ENCODE results near the gene CD2BP2. TPM values are rescaled to one million over a fixed set of nuclear protein-coding genes. Genes with fewer than 3 reads are reported as not detected.
A peak's percentile ranks its signal among the peaks of the same experiment; 100 is the strongest.
"Not testable (repeated sequence)": the region's sequence is repeated elsewhere in the genome, so short reads cannot be mapped to it uniquely, and the experiment has no call there.

CD2BP2 gene
- total RNA-seq, 1 experiment from 2014 or later = 72.5 TPM

- BruUV-seq (replicated peaks) = no TSS peak
- intact Hi-C loops (cut with micrococcal nuclease; ENCODE audit: unreplicated experiment) = no loop called here
- H3K27ac ChIP-seq (ENCODE audit: low read depth, low read length, poor library complexity, severe bottlenecking) = peak overlapping the region; percentile 91
- no peak for DNase-seq (ENCODE audit: low spot score)
- ChIA-PET CTCF (interaction anchor here (1.0 kb wide), 1 partner anchor 31 kb away, joined by 4 read pairs; the partner anchor contains the start of gene DCTPP1), POLR2A (ENCODE audit: low non-redundant PET) (interaction anchor here (0.6 kb wide), 1 partner anchor 220 kb away, joined by 3 read pairs; no protein-coding TSS in a partner anchor)
- H3K4me1 ChIP-seq (ENCODE audit: insufficient read depth, low read length, poor library complexity, severe bottlenecking) = peaks cover 29% of the 10 kb centered on the region
- H3K9me3 ChIP-seq (ENCODE audit: low read depth, low read length, poor library complexity, severe bottlenecking) = no peaks in the 10 kb centered on the region
- no peaks in the 10 kb centered on the region for H3K27me3 ChIP-seq (replicated peaks; ENCODE audit: insufficient read depth, low read depth, low read length, poor library complexity)
- no peak overlapping the region for H3K4me3 ChIP-seq (ENCODE audit: low read depth, low read length, poor library complexity, severe bottlenecking)
- peaks cover 10% of the 10 kb centered on the region for H3K36me3 ChIP-seq (ENCODE audit: insufficient read depth, low read length, poor library complexity, severe bottlenecking)
- TF ChIP-seq EZH2 (IDR thresholded peaks at IDR 0.05; ENCODE audit: borderline replicate concordance, low read depth, low read length, poor library complexity, severe bottlenecking) = no peak
Measured at GRCh38 chr16:30398661-30399434, 43.7 kb upstream of the CD2BP2 start.

- DNase-seq (ENCODE audit: low spot score) = no peak
- ChIA-PET CTCF (interaction anchor here (0.5 kb wide), 1 partner anchor 17 kb away, joined by 3 read pairs; no protein-coding TSS in a partner anchor), POLR2A (ENCODE audit: low non-redundant PET) (no interaction called here)
- no peaks in the 10 kb centered on the region for H3K9me3 ChIP-seq (ENCODE audit: low read depth, low read length, poor library complexity, severe bottlenecking)
- intact Hi-C loops (cut with micrococcal nuclease; ENCODE audit: unreplicated experiment) = no loop called here
- peaks cover 29% of the 10 kb centered on the region for H3K4me1 ChIP-seq (ENCODE audit: insufficient read depth, low read length, poor library complexity, severe bottlenecking)
- H3K27me3 ChIP-seq (replicated peaks; ENCODE audit: insufficient read depth, low read depth, low read length, poor library complexity) = no peaks in the 10 kb centered on the region
- TF ChIP-seq, protein P1, sequence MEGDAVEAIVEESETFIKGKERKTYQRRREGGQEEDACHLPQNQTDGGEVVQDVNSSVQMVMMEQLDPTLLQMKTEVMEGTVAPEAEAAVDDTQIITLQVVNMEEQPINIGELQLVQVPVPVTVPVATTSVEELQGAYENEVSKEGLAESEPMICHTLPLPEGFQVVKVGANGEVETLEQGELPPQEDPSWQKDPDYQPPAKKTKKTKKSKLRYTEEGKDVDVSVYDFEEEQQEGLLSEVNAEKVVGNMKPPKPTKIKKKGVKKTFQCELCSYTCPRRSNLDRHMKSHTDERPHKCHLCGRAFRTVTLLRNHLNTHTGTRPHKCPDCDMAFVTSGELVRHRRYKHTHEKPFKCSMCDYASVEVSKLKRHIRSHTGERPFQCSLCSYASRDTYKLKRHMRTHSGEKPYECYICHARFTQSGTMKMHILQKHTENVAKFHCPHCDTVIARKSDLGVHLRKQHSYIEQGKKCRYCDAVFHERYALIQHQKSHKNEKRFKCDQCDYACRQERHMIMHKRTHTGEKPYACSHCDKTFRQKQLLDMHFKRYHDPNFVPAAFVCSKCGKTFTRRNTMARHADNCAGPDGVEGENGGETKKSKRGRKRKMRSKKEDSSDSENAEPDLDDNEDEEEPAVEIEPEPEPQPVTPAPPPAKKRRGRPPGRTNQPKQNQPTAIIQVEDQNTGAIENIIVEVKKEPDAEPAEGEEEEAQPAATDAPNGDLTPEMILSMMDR (conservative IDR thresholded peaks at IDR 0.05; ENCODE audit: low read depth, low read length) = no peak
- TF ChIP-seq EZH2 (IDR thresholded peaks at IDR 0.05; ENCODE audit: borderline replicate concordance, low read depth, low read length, poor library complexity, severe bottlenecking) = no peak
- no TSS peak for BruUV-seq (replicated peaks)
- H3K4me3 ChIP-seq (ENCODE audit: low read depth, low read length, poor library complexity, severe bottlenecking) = no peak overlapping the region
- peaks cover 10% of the 10 kb centered on the region for H3K36me3 ChIP-seq (ENCODE audit: insufficient read depth, low read length, poor library complexity, severe bottlenecking)
- H3K27ac ChIP-seq (ENCODE audit: low read depth, low read length, poor library complexity, severe bottlenecking) = no peak overlapping the region
Measured at GRCh38 chr16:30397776-30398660, 42.9 kb upstream of the CD2BP2 start.

- ChIA-PET POLR2A (ENCODE audit: low non-redundant PET) (no interaction called here), CTCF (interaction anchor here (2.3 kb wide), 1 partner anchor 12 kb away, joined by 9 read pairs; no protein-coding TSS in a partner anchor)
- DNase-seq (ENCODE audit: low spot score) = no peak
- Histone ChIP-seq H3K36me3 (ENCODE audit: insufficient read depth, low read length, poor library complexity, severe bottlenecking) (peaks cover 10% of the 10 kb centered on the region), H3K4me3 (ENCODE audit: low read depth, low read length, poor library complexity, severe bottlenecking) (no peak overlapping the region), H3K27ac (ENCODE audit: low read depth, low read length, poor library complexity, severe bottlenecking) (no peak overlapping the region), H3K4me1 (ENCODE audit: insufficient read depth, low read length, poor library complexity, severe bottlenecking) (peaks cover 29% of the 10 kb centered on the region), H3K27me3 (replicated peaks; ENCODE audit: insufficient read depth, low read depth, low read length, poor library complexity) (no peaks in the 10 kb centered on the region), H3K9me3 (ENCODE audit: low read depth, low read length, poor library complexity, severe bottlenecking) (no peaks in the 10 kb centered on the region)
- TF ChIP-seq, protein P1 (conservative IDR thresholded peaks at IDR 0.05; ENCODE audit: low read depth, low read length) = no peak
- TF ChIP-seq EZH2 (IDR thresholded peaks at IDR 0.05; ENCODE audit: borderline replicate concordance, low read depth, low read length, poor library complexity, severe bottlenecking) = no peak
- intact Hi-C loops (cut with micrococcal nuclease; ENCODE audit: unreplicated experiment) = no loop called here
- BruUV-seq (replicated peaks) = no TSS peak
Measured at GRCh38 chr16:30397056-30397455, 41.9 kb upstream of the CD2BP2 start.

- POLR2A ChIA-PET (ENCODE audit: low non-redundant PET); H3K27ac ChIP-seq (ENCODE audit: low read depth, low read length, poor library complexity, severe bottlenecking); DNase-seq (ENCODE audit: low spot score); H3K27me3 ChIP-seq (replicated peaks; ENCODE audit: insufficient read depth, low read depth, low read length, poor library complexity); H3K9me3 ChIP-seq (ENCODE audit: low read depth, low read length, poor library complexity, severe bottlenecking); intact Hi-C loops (cut with micrococcal nuclease; ENCODE audit: unreplicated experiment): not testable (repeated sequence)
- peaks cover 29% of the 10 kb centered on the region for H3K4me1 ChIP-seq (ENCODE audit: insufficient read depth, low read length, poor library complexity, severe bottlenecking)
- CTCF ChIA-PET = interaction anchor here (2.3 kb wide), 1 partner anchor 13 kb away, joined by 9 read pairs; no protein-coding TSS in a partner anchor
- peak overlapping the region; percentile 94 for H3K4me3 ChIP-seq (ENCODE audit: low read depth, low read length, poor library complexity, severe bottlenecking)
- TSS peak; percentile 67 for BruUV-seq (replicated peaks)
- H3K36me3 ChIP-seq (ENCODE audit: insufficient read depth, low read length, poor library complexity, severe bottlenecking) = peaks cover 10% of the 10 kb centered on the region
Measured at GRCh38 chr16:30396627-30397026, 41.5 kb upstream of the CD2BP2 start.

Data from A673 (cell line).